Liver (tissue), 9 donors: Measurements from ENCODE around the gene POU3F2. TPM values are rescaled to one million over a fixed set of nuclear protein-coding genes. Genes with fewer than 3 reads are reported as not detected.

Source experiments
- DNase-seq: peaks from one replicate; pipeline ENCODE4 v3.0.0-alpha.2; 2017; ENCODE audit warnings: low spot score
- H3K27ac ChIP-seq, 2 donors: one replicate each; pipeline ENCODE4 v1.7.0; 2013; ENCODE audit warnings: inconsistent platforms in 2 of 2, low read length in 2 of 2, control low read depth in 1 of 2, low read depth in 1 of 2, mild to moderate bottlenecking in 1 of 2
- H3K27me3 ChIP-seq, 4 donors: one replicate each; pipeline versions ENCODE4 v1.6.1 to v1.7.0; 2013; ENCODE audit warnings: low read length in 3 of 4, inconsistent platforms in 1 of 4, mild to moderate bottlenecking in 1 of 4, moderate library complexity in 1 of 4; ENCODE audit not compliant: control insufficient read depth in 4 of 4, insufficient read depth in 4 of 4
- H3K36me3 ChIP-seq, 4 donors: one replicate each; pipeline versions ENCODE4 v1.6.1 to v1.7.0; 2013; ENCODE audit warnings: low read length in 3 of 4, mild to moderate bottlenecking in 3 of 4, low read depth in 1 of 4, moderate library complexity in 1 of 4; ENCODE audit not compliant: control insufficient read depth in 4 of 4, insufficient read depth in 3 of 4
- H3K4me1 ChIP-seq, 4 donors: one replicate each; pipeline versions ENCODE4 v1.6.1 to v1.7.0; 2013; ENCODE audit warnings: low read length in 3 of 4, mild to moderate bottlenecking in 3 of 4, moderate library complexity in 1 of 4; ENCODE audit not compliant: control insufficient read depth in 4 of 4, insufficient read depth in 4 of 4
- H3K4me3 ChIP-seq, 3 donors: one replicate each; pipeline versions ENCODE4 v1.6.1 to v1.7.0; 2013; ENCODE audit warnings: low read length in 3 of 3, control low read depth in 1 of 3, low read depth in 1 of 3, mild to moderate bottlenecking in 1 of 3
- H3K9ac ChIP-seq, 2 donors: one replicate each; pipeline ENCODE4 v1.7.0; 2013; ENCODE audit warnings: low read length in 2 of 2, mild to moderate bottlenecking in 2 of 2, moderate library complexity in 2 of 2, control low read depth in 1 of 2, low read depth in 1 of 2
- H3K9me3 ChIP-seq, 4 donors: one replicate each; pipeline versions ENCODE4 v1.6.1 to v1.7.0; 2013; ENCODE audit warnings: low read length in 3 of 4; ENCODE audit not compliant: control insufficient read depth in 4 of 4
- EGR1 ChIP-seq, 2 donors: IDR thresholded peaks; 2 replicates each; pipeline ENCODE4 v1.6.1; 2016 to 2018; ENCODE audit warnings: antibody characterized with exemption in 2 of 2, low read depth in 2 of 2
- FOXA1 ChIP-seq: IDR thresholded peaks from 2 replicates; pipeline ENCODE4 v1.6.1; 2016; ENCODE audit warnings: antibody characterized with exemption
- FOXA2 ChIP-seq: IDR thresholded peaks from 2 replicates; pipeline ENCODE4 v1.6.1; 2016; ENCODE audit warnings: antibody characterized with exemption
- GABPA ChIP-seq, 2 donors: IDR thresholded peaks in 1 of 2; conservative IDR thresholded peaks in 1 of 2; 2 replicates each; pipeline ENCODE4 v1.6.1; 2016; ENCODE audit warnings: antibody characterized with exemption in 2 of 2, mild to moderate bottlenecking in 1 of 2, moderate library complexity in 1 of 2
- HNF4A ChIP-seq, 2 donors: conservative IDR thresholded peaks; 2 replicates each; pipeline ENCODE4 v1.6.1; 2016; ENCODE audit warnings: antibody characterized with exemption in 2 of 2, mild to moderate bottlenecking in 2 of 2
- JUND ChIP-seq, 2 donors: IDR thresholded peaks; 2 replicates each; pipeline ENCODE4 v1.6.1; 2016; ENCODE audit warnings: antibody characterized with exemption in 2 of 2
- MAX ChIP-seq: IDR thresholded peaks from 2 replicates; pipeline ENCODE4 v1.6.1; 2016; ENCODE audit warnings: antibody characterized with exemption
- NR2F2 ChIP-seq: IDR thresholded peaks from 2 replicates; pipeline ENCODE4 v1.6.1; 2016; ENCODE audit warnings: antibody characterized with exemption
- RAD21 ChIP-seq, 2 donors: IDR thresholded peaks; 2 replicates each; pipeline ENCODE4 v1.6.1; 2016; ENCODE audit warnings: antibody characterized with exemption in 2 of 2, mild to moderate bottlenecking in 2 of 2
- RXRA ChIP-seq, 2 donors: IDR thresholded peaks; 2 replicates each; pipeline ENCODE4 v1.6.1; 2017 to 2018; ENCODE audit warnings: antibody characterized with exemption in 2 of 2, mild to moderate bottlenecking in 1 of 2
- SP1 ChIP-seq: IDR thresholded peaks from 2 replicates; pipeline ENCODE4 v1.6.1; 2018; ENCODE audit warnings: antibody characterized with exemption, mild to moderate bottlenecking
- TAF1 ChIP-seq: conservative IDR thresholded peaks from 2 replicates; pipeline ENCODE4 v1.6.1; 2016; ENCODE audit warnings: antibody characterized with exemption, mild to moderate bottlenecking
- YY1 ChIP-seq: IDR thresholded peaks from 2 replicates; pipeline ENCODE4 v1.6.1; 2016; ENCODE audit warnings: antibody characterized with exemption, mild to moderate bottlenecking
- WGBS: extraction: QIAGEN DNeasy Blood & Tissue Kit; methylation state at CpG from one replicate; pipeline ENCODE4 v1.1.7; 2013; 5-methylcytosine and 5-hydroxymethylcytosine counted together
- polyA plus RNA-seq, 2 donors: library from polyadenylated mRNA; stranded (reverse) in 1 of 2; unstranded in 1 of 2; fragments of 200-250 nt in 1 of 2; fragments of >200 nt in 1 of 2; fragmentation: Nextera tagmentation in 1 of 2; extraction: Ambion mirVana in 1 of 2; gene quantifications; one replicate each; pipeline versions ENCODE4 v1.2.1 to v1.2.3, GENCODE V29; 2013 to 2015
- total RNA-seq, 2 donors: library from RNA; depleted of rRNA; stranded (reverse); fragments of >200 nt; gene quantifications; one replicate each; pipeline ENCODE4 v1.2.3, GENCODE V29; 2014
- TF ChIP-seq, protein P1 (sequence below): fragments of 150-350 bp; IDR thresholded peaks from 2 replicates; pipeline ENCODE4 v1.5.1; 2017; ENCODE audit warnings: improper control_type of control experiment, low read depth, low read length; ENCODE audit not compliant: missing input control
- TF ChIP-seq, protein P2 (sequence below): IDR thresholded peaks from 2 replicates; pipeline ENCODE4 v1.6.1; 2016; ENCODE audit warnings: antibody characterized with exemption
- TF ChIP-seq, protein P3 (sequence below): IDR thresholded peaks from 2 replicates; pipeline ENCODE4 v1.6.1; 2016; ENCODE audit warnings: antibody characterized with exemption
- TF ChIP-seq, protein P4 (sequence below): IDR thresholded peaks from 2 replicates; pipeline ENCODE4 v1.6.1; 2016; ENCODE audit warnings: antibody characterized with exemption, mild to moderate bottlenecking
- donor health status: healthy.
- donor health status: healthy.
- donor health status: healthy.
- donor health status: healthy.
- donor health status: healthy.

POU3F2 gene
- total and polyA plus RNA-seq, 4 donors, result not detected

DNA sequence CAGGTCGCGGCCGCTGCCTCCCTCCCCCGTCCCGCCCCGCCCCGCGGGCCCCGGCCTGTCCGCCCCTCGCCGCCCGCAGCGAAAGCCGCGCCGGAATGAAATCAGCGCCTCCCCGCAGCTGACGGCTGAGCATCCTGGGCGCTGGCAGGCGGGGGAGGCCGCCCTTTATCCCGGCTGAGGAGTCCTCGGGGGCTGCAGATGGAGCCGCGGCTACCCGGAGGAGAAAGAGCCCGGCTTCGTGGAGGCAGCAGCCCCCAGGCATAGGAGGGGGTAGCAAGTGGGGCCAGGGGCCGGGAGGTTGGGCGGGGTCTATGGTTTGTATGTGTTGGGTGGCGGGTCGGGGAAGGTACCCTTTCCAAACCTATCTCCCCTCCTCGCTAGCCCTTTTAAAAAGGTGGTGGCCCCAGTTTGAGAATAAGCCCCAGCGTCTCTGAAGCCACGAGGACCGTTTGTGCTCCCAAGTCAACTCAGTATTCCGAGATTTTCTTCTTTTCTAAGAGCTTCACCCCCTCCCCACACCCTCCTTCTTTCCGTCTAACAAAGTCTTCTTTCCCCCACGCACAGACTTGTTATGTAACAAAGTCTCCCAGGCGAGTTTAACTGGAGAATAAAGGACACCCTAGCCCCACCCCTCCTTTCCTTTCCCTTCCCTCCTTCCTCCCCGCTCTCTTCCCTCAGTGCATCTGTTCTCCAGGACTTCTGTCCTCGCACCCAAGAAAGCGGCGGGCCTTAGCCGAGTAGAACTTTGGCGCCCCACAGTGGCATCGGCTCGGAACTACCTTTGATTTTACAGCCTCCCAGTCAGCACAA is 11.0 kb downstream of the POU3F2 start (continued):
- TF ChIP-seq JUND (IDR thresholded peaks at IDR 0.05) (no peak), FOXA1 (no peak)
- TF ChIP-seq, protein P1, sequence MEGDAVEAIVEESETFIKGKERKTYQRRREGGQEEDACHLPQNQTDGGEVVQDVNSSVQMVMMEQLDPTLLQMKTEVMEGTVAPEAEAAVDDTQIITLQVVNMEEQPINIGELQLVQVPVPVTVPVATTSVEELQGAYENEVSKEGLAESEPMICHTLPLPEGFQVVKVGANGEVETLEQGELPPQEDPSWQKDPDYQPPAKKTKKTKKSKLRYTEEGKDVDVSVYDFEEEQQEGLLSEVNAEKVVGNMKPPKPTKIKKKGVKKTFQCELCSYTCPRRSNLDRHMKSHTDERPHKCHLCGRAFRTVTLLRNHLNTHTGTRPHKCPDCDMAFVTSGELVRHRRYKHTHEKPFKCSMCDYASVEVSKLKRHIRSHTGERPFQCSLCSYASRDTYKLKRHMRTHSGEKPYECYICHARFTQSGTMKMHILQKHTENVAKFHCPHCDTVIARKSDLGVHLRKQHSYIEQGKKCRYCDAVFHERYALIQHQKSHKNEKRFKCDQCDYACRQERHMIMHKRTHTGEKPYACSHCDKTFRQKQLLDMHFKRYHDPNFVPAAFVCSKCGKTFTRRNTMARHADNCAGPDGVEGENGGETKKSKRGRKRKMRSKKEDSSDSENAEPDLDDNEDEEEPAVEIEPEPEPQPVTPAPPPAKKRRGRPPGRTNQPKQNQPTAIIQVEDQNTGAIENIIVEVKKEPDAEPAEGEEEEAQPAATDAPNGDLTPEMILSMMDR, result peak; percentile 82

GRCh38 chr6:98846021-98846380 is 11.6 kb downstream of the POU3F2 start:
- H3K9me3 ChIP-seq, result no peaks in the 10 kb centered on the region
- TF ChIP-seq HNF4A (conservative IDR thresholded peaks at IDR 0.05), result no peak
- H3K27ac ChIP-seq, result no peak overlapping the region
- no peak for DNase-seq
- H3K27me3 ChIP-seq, result peaks cover 0 to 21% (median 10%) of the 10 kb centered on the region in 4 donors
- WGBS, result 61% methylated on average over 3 of the region's 3 CpGs
- no peak overlapping the region for H3K9ac ChIP-seq
- no peak overlapping the region for H3K4me3 ChIP-seq
- H3K4me1 ChIP-seq, result peaks cover 10 to 24% (median 14%) of the 10 kb centered on the region in 4 donors
- H3K36me3 ChIP-seq, result no peaks in the 10 kb centered on the region

DNA sequence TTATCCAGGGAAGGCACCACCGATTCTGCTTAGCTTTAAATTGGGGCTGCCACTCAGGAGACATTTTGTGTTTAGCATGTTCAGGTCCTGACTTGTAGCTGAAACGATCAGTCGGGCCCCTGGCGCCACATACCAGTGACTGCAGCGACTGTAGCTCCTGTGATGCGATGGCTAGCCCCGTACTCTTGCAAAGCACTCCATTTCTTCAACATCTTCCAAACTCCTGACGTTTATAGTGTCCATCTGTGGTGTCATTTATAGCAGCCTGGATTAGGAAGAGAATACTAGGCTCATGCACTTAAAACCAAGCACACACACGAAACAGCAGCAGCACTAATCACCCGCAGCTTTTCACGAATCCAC is 13.0 kb downstream of the POU3F2 start:
- no peak overlapping the region for H3K4me3 ChIP-seq
- H3K9me3 ChIP-seq, result no peaks in the 10 kb centered on the region
- 45% methylated on average over 11 of the region's 11 CpGs for WGBS
- no peak overlapping the region for H3K9ac ChIP-seq
- DNase-seq, result no peak
- no peaks in the 10 kb centered on the region for H3K36me3 ChIP-seq
- peaks cover 10 to 24% (median 14%) of the 10 kb centered on the region in 4 donors for H3K4me1 ChIP-seq
- H3K27ac ChIP-seq, result no peak overlapping the region
- H3K27me3 ChIP-seq, result peaks cover 0 to 14% (median 9%) of the 10 kb centered on the region in 4 donors
- TF ChIP-seq FOXA1 (no peak), NR2F2 (no peak), FOXA2 (no peak), EGR1 (IDR thresholded peaks at IDR 0.05; ENCODE audit: low read depth in 2 of 2) (no peak), YY1 (no peak), RAD21 (IDR thresholded peaks at IDR 0.05) (no peak), RXRA (IDR thresholded peaks at IDR 0.05) (no peak), HNF4A (conservative IDR thresholded peaks at IDR 0.05) (no peak), GABPA (IDR thresholded peaks at IDR 0.05 in 1 of 2, conservative IDR thresholded peaks at IDR 0.05 in 1 of 2) (no peak), TAF1 (no peak), MAX (no peak), SP1 (no peak)
- TF ChIP-seq, protein P1, result no peak
- TF ChIP-seq, protein P2, sequence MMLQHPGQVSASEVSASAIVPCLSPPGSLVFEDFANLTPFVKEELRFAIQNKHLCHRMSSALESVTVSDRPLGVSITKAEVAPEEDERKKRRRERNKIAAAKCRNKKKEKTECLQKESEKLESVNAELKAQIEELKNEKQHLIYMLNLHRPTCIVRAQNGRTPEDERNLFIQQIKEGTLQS, result no peak
- TF ChIP-seq, protein P3, sequence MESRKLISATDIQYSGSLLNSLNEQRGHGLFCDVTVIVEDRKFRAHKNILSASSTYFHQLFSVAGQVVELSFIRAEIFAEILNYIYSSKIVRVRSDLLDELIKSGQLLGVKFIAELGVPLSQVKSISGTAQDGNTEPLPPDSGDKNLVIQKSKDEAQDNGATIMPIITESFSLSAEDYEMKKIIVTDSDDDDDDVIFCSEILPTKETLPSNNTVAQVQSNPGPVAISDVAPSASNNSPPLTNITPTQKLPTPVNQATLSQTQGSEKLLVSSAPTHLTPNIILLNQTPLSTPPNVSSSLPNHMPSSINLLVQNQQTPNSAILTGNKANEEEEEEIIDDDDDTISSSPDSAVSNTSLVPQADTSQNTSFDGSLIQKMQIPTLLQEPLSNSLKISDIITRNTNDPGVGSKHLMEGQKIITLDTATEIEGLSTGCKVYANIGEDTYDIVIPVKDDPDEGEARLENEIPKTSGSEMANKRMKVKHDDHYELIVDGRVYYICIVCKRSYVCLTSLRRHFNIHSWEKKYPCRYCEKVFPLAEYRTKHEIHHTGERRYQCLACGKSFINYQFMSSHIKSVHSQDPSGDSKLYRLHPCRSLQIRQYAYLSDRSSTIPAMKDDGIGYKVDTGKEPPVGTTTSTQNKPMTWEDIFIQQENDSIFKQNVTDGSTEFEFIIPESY, result no peak
- TF ChIP-seq, protein P4, sequence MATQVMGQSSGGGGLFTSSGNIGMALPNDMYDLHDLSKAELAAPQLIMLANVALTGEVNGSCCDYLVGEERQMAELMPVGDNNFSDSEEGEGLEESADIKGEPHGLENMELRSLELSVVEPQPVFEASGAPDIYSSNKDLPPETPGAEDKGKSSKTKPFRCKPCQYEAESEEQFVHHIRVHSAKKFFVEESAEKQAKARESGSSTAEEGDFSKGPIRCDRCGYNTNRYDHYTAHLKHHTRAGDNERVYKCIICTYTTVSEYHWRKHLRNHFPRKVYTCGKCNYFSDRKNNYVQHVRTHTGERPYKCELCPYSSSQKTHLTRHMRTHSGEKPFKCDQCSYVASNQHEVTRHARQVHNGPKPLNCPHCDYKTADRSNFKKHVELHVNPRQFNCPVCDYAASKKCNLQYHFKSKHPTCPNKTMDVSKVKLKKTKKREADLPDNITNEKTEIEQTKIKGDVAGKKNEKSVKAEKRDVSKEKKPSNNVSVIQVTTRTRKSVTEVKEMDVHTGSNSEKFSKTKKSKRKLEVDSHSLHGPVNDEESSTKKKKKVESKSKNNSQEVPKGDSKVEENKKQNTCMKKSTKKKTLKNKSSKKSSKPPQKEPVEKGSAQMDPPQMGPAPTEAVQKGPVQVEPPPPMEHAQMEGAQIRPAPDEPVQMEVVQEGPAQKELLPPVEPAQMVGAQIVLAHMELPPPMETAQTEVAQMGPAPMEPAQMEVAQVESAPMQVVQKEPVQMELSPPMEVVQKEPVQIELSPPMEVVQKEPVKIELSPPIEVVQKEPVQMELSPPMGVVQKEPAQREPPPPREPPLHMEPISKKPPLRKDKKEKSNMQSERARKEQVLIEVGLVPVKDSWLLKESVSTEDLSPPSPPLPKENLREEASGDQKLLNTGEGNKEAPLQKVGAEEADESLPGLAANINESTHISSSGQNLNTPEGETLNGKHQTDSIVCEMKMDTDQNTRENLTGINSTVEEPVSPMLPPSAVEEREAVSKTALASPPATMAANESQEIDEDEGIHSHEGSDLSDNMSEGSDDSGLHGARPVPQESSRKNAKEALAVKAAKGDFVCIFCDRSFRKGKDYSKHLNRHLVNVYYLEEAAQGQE, result no peak
